Measurements from ENCODE around the gene FRMD3. TPM values are rescaled to one million over a fixed set of nuclear protein-coding genes. Genes with fewer than 3 reads are reported as not detected.

The FRMD3 gene
- total RNA-seq, 1 experiment from 2014 or later: 14.5 TPM

- Histone ChIP-seq H3K27me3 (ENCODE audit: control insufficient read depth, insufficient read depth, low read length) (no peaks in the 10 kb centered on the region), H3K4me1 (ENCODE audit: control insufficient read depth, insufficient read depth, low read length) (no peaks in the 10 kb centered on the region), H3K4me3 (ENCODE audit: low read depth in 2 of 2, low read length in 2 of 2) (no peak overlapping the region), H3K27ac (ENCODE audit: low read length) (no peak overlapping the region), H3K9me3 (ENCODE audit: control insufficient read depth, insufficient read depth, low read depth, low read length) (no peaks in the 10 kb centered on the region), H3K36me3 (ENCODE audit: control insufficient read depth, insufficient read depth, low read length) (no peaks in the 10 kb centered on the region)
- ChIA-PET POLR2A (no interaction called here), CTCF (no interaction called here)
- intact Hi-C loops (cut with micrococcal nuclease; ENCODE audit: unreplicated experiment): no loop called here
- in situ Hi-C loops (cut with HindIII; ENCODE audit: low pct_unique_long_range_greater_than_20kb, low sequenced_read_pairs): no loop called here
- no peak for ATAC-seq
- no peak for DNase-seq (ENCODE audit: low read depth, low spot score)
- no TSS peak for BruUV-seq (replicated peaks)
- no peak for TF ChIP-seq REST (IDR thresholded peaks at IDR 0.05; ENCODE audit: insufficient read depth in 1 of 2, low read depth in 2 of 2, low read length in 1 of 2)
- TF ChIP-seq POLR2AphosphoS5 (IDR thresholded peaks at IDR 0.05; ENCODE audit: low read depth, low read length): no peak
- no peak for TF ChIP-seq TCF7L2 (IDR thresholded peaks at IDR 0.05; ENCODE audit: low read depth, low read length)
- no peak for TF ChIP-seq SIN3A (IDR thresholded peaks at IDR 0.05; ENCODE audit: borderline replicate concordance, insufficient read depth, low read depth, low read length)
- no peak for TF ChIP-seq CTCF (IDR thresholded peaks at IDR 0.05)
These were observed 231.0 kb downstream of the FRMD3 start for GRCh38 chr9:83307066-83307724.

GRCh38 chr9:83304686-83305085 is 233.5 kb downstream of the FRMD3 start:
- CTCF ChIA-PET: no interaction called here
- H3K36me3 ChIP-seq (ENCODE audit: control insufficient read depth, insufficient read depth, low read length): no peaks in the 10 kb centered on the region
- H3K27ac ChIP-seq (ENCODE audit: low read length): no peak overlapping the region
- intact Hi-C loops (cut with micrococcal nuclease; ENCODE audit: unreplicated experiment) (no loop called here), in situ Hi-C loops (cut with HindIII; ENCODE audit: low pct_unique_long_range_greater_than_20kb, low sequenced_read_pairs) (no loop called here)
- POLR2A ChIA-PET: no interaction called here
- no peak for TF ChIP-seq TCF7L2 (IDR thresholded peaks at IDR 0.05; ENCODE audit: low read depth, low read length)
- TF ChIP-seq CTCF (IDR thresholded peaks at IDR 0.05): no peak
- no peak for TF ChIP-seq SIN3A (IDR thresholded peaks at IDR 0.05; ENCODE audit: borderline replicate concordance, insufficient read depth, low read depth, low read length)
- no peak for TF ChIP-seq REST (IDR thresholded peaks at IDR 0.05; ENCODE audit: insufficient read depth in 1 of 2, low read depth in 2 of 2, low read length in 1 of 2)
- no peak for TF ChIP-seq POLR2AphosphoS5 (IDR thresholded peaks at IDR 0.05; ENCODE audit: low read depth, low read length)
- H3K9me3 ChIP-seq (ENCODE audit: control insufficient read depth, insufficient read depth, low read depth, low read length): no peaks in the 10 kb centered on the region
- ATAC-seq (no peak), DNase-seq (ENCODE audit: low read depth, low spot score) (no peak)
- H3K27me3 ChIP-seq (ENCODE audit: control insufficient read depth, insufficient read depth, low read length): no peaks in the 10 kb centered on the region
- no peak overlapping the region for H3K4me3 ChIP-seq (ENCODE audit: low read depth in 2 of 2, low read length in 2 of 2)
- BruUV-seq (replicated peaks): no TSS peak
- H3K4me1 ChIP-seq (ENCODE audit: control insufficient read depth, insufficient read depth, low read length): no peaks in the 10 kb centered on the region

Data from Panc1 (cell line).